Pancreas (tissue), 10 donors: ENCODE results near the gene SPRTN. TPM values are rescaled to one million over a fixed set of nuclear protein-coding genes. Genes with fewer than 3 reads are reported as not detected.

Experiments
- ATAC-seq, 4 donors: fragments of 200-7000 bp; cut with Tn5 transposase; one replicate each; pipeline versions ENCODE4 v1.8.0 to v1.9.1; 2020; ENCODE audit warnings: mild to moderate bottlenecking in 4 of 4, moderate library complexity in 4 of 4
- DNase-seq, 6 donors: peaks; one replicate each; pipeline ENCODE4 v3.0.0-alpha.2; 2020
- FAIRE-seq: peaks from 2 replicates; lab custom pipeline; 2012; peaks lifted over from hg19 to GRCh38; lab: Jason Lieb, UNC
- H3K27ac ChIP-seq, 4 donors: fragments of 200-600 bp; sonication (generic); 1 replicate in 3 of 4; 2 replicates in 1 of 4; pipeline versions ENCODE4 v1.5.0 to v1.8.0; 2020
- H3K27me3 ChIP-seq, 4 donors: fragments of 200-600 bp; one replicate each; pipeline ENCODE4 v1.8.0; 2021
- H3K36me3 ChIP-seq, 3 donors: fragments of 200-600 bp; sonication (generic) in 1 of 3; one replicate each; pipeline versions ENCODE4 v1.5.0 to v1.8.0; 2020 to 2021
- H3K4me1 ChIP-seq, 3 donors: fragments of 200-600 bp; one replicate each; pipeline ENCODE4 v1.8.0; 2021
- H3K4me3 ChIP-seq, 4 donors: fragments of 200-600 bp; sonication (generic) in 2 of 4; one replicate each; pipeline versions ENCODE4 v1.5.0 to v1.8.0; 2020 to 2021
- H3K9me3 ChIP-seq, 4 donors: fragments of 200-600 bp; one replicate each; pipeline ENCODE4 v1.8.0; 2021
- WGBS, 2 donors: extraction: QIAGEN DNeasy Blood & Tissue Kit; methylation state at CpG; one replicate each; pipeline ENCODE4 v1.1.7; 2013; 5-methylcytosine and 5-hydroxymethylcytosine counted together
- intact Hi-C, 3 donors: fragments of 100-400 bp; cut with DNase I; formaldehyde crosslinking; loops; one replicate each; pipeline versions ENCODE4 v1.11.1 to v1.14.2; 2022
- polyA plus RNA-seq, 2 donors: library from polyadenylated mRNA; stranded (reverse); fragments of 200-250 nt; gene quantifications; one replicate each; pipeline ENCODE4 v1.2.3, GENCODE V29; 2013
- total RNA-seq, 6 donors: library from RNA; stranded (reverse); fragmentation: NEBNext Ultra II Directional in 4 of 6; extraction: Animal tissue kit (Norgen Biotek cat#: 25700) in 4 of 6; gene quantifications; one replicate each; pipeline versions ENCODE4 v1.2.1 to v1.2.4, GENCODE V29; 2021 to 2023
- TF ChIP-seq, protein P1 (sequence below), 4 donors: fragments of 200-600 bp; sonication (generic) in 3 of 4; IDR thresholded peaks; one replicate each; pipeline versions ENCODE4 v1.5.0 to v1.8.0; 2021; ENCODE audit warnings: antibody characterized with exemption in 4 of 4
- donor health status: healthy with polysubstance abuse.
- donor health status: DM: no; HTN: no; CAD: no; lungs with moderate emphysema.
- donor health status: DM: no; HTN: no; CAD: no.
- donor health status: control.
- donor health status: control.
- donor health status: Bipolar disorder and iron deficiency.
- donor health status: DM: yes; HTN: yes; CAD: no.
- donor health status: DM: no; HTN: no; CAD: no.
- donor health status: DM: no; HTN: no; CAD: no.
- donor health status: DM: yes; HTN: yes; CAD: no.

Gene SPRTN
- total and polyA plus RNA-seq, 8 donors, result 2.2 to 5.6 (median 3.5) TPM

DNA sequence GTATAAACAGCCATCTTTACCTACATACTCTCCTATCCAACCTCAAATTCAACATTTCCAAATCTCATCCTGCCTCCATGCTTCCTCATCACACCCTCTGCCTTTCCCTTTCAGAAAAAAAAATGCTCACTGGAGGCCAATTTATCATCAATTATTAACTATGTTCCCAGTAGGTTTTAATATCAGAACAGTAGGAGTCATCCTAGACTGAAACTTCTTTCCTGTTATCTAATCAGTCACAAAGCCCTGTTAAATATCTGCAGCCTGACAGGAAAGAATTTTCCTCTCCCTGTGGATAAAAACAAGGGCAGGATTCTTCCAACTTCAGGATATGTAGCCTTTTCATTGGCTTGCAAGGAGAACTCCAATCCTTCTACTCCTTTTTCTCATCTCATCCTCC is 55.6 kb downstream of the SPRTN start:
- ATAC-seq, result peak; percentile 45 to 79 (median 65)
- DNase-seq, result no peak
- no peak overlapping the region for H3K4me3 ChIP-seq
- H3K27me3 ChIP-seq, result no peaks in the 10 kb centered on the region
- H3K36me3 ChIP-seq, result no peaks in the 10 kb centered on the region
- intact Hi-C loops, result no loop called here
- TF ChIP-seq, protein P1, sequence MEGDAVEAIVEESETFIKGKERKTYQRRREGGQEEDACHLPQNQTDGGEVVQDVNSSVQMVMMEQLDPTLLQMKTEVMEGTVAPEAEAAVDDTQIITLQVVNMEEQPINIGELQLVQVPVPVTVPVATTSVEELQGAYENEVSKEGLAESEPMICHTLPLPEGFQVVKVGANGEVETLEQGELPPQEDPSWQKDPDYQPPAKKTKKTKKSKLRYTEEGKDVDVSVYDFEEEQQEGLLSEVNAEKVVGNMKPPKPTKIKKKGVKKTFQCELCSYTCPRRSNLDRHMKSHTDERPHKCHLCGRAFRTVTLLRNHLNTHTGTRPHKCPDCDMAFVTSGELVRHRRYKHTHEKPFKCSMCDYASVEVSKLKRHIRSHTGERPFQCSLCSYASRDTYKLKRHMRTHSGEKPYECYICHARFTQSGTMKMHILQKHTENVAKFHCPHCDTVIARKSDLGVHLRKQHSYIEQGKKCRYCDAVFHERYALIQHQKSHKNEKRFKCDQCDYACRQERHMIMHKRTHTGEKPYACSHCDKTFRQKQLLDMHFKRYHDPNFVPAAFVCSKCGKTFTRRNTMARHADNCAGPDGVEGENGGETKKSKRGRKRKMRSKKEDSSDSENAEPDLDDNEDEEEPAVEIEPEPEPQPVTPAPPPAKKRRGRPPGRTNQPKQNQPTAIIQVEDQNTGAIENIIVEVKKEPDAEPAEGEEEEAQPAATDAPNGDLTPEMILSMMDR (IDR thresholded peaks at IDR 0.05), result no peak
- H3K4me1 ChIP-seq, result peaks cover 27 to 57% (median 46%) of the 10 kb centered on the region in 3 donors
- H3K9me3 ChIP-seq, result no peaks in the 10 kb centered on the region
- no peak for FAIRE-seq
- H3K27ac ChIP-seq, result peak overlapping the region; percentile 32 to 76 (median 52)

DNA sequence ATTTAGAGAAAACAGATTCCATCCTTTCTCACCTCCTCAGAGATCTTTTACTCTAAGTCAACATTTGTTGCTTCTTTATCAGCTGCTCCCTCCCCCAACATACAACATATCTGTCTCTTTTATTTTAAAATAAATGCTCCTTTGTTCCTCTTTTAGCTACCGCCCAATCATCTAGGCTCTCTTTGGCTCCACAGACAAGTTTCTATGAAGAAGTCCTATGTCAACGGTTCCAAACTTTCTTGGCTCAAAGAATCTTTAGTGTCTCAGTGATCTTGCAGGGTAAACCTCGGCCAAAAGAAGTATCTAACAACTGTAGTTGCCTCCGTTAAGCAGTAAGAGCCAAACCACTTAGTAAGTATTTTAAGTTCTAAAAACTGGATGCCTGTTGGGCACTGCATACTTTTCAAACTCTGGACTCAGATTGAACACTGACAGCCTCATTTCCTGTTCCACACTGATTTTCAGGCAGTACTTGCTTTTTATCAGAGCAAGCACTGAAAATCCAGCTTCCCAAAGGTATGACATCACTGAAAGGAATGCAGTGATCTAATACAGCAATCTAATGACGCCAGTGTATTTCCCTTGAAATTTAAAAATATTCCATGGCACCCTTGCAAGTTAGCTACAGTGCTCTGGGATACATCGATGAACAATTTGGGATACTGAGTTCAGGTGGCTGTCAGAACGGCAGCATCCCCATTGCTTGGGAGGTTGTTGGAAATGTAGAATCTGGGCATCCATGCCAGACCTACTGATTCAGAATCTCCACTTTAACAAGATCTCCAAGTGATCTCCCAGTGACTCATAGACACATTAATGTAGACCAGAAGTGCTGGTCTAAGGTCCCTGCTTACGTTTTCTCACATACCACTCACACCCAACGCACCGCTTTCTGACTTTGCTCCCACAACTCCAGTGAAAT is 57.2 kb downstream of the SPRTN start:
- 53 to 56% methylated on average over 10 of the region's 10 CpGs for WGBS, 2 donors
- ATAC-seq, result peak; percentile 66 to 85 (median 74)
- Histone ChIP-seq H3K36me3 (no peaks in the 10 kb centered on the region), H3K4me1 (peaks cover 27 to 55% (median 46%) of the 10 kb centered on the region in 3 donors), H3K27ac (peak overlapping the region; percentile 5 to 76 (median 64)), H3K4me3 (no peak overlapping the region), H3K27me3 (no peaks in the 10 kb centered on the region), H3K9me3 (no peaks in the 10 kb centered on the region)
- FAIRE-seq, result no peak
- DNase-seq, result no peak
- intact Hi-C loops, result no loop called here
- TF ChIP-seq, protein P1 (IDR thresholded peaks at IDR 0.05), result no peak

DNA sequence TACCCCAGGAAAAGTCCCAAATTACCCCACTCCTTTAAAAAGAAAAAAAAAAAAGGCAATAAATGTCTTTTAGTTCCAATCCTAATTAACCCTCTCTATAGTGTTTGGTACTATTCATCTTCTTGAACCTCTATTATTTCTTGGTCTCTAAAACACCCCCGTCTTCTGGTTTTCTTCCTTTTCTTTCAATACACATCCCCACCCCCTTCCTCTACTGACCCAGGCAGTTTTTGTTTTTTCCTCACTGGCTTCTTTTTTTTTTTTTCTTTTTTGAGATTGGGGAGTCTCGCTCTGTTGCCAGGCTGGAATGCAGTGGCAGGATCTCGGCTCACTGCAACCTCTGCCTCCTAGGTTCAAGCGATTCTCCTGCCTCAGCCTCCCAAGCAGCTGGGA is 57.9 kb downstream of the SPRTN start:
- DNase-seq (no peak), FAIRE-seq (no peak), ATAC-seq (peak in 1 of 4 donors; percentile 7)
- intact Hi-C loops, result no loop called here
- TF ChIP-seq, protein P1 (IDR thresholded peaks at IDR 0.05), result no peak
- no peaks in the 10 kb centered on the region for H3K27me3 ChIP-seq
- 93 to 94% methylated on average over 4 of the region's 4 CpGs for WGBS, 2 donors
- H3K36me3 ChIP-seq, result no peaks in the 10 kb centered on the region
- H3K4me1 ChIP-seq, result peaks cover 27 to 52% (median 46%) of the 10 kb centered on the region in 3 donors
- H3K4me3 ChIP-seq, result no peak overlapping the region
- H3K9me3 ChIP-seq, result no peaks in the 10 kb centered on the region
- peak overlapping the region; percentile 5 to 76 (median 64) for H3K27ac ChIP-seq

DNA sequence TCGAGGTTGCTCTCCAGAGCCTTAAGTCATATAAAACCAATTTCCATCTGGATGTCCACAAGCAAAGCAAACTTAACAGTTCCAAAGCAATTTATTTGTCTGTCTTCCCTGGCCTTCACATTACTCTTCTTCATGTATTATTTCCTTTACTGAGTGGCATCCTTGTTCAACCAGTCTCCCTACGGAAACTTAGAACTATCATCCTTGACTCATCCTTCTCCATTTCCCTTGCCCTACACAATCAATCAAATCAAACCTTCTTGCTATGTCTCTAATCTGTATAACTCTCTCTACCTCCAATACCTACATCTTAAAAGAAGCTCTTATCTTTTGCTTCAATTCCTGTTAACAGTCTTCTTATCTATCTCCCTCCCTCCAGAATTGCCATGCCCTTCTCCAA is 58.5 kb downstream of the SPRTN start:
- FAIRE-seq (no peak), DNase-seq (no peak), ATAC-seq (no peak)
- TF ChIP-seq, protein P1 (IDR thresholded peaks at IDR 0.05), result no peak
- intact Hi-C loops, result no loop called here
- Histone ChIP-seq H3K9me3 (no peaks in the 10 kb centered on the region), H3K4me3 (no peak overlapping the region), H3K27me3 (no peaks in the 10 kb centered on the region), H3K4me1 (peaks cover 27 to 54% (median 46%) of the 10 kb centered on the region in 3 donors), H3K27ac (peak overlapping the region in 2 of 4 donors; percentile 71 to 76), H3K36me3 (no peaks in the 10 kb centered on the region)
- 92% methylated on average over 2 of the region's 2 CpGs for WGBS, 2 donors
